HG02798 (cell line): Measurements from ENCODE around the gene PRRG2.
"Not testable (repeated sequence)": the region's sequence is repeated elsewhere in the genome, so short reads cannot be mapped to it uniquely, and the experiment has no call there.

Experiments
- ATAC-seq: cut with Tn5 transposase; IDR thresholded peaks from one replicate; pipeline ENCODE4 v1.9.1; 2021; ENCODE audit warnings: mild to moderate bottlenecking; ENCODE audit not compliant: unreplicated experiment, poor library complexity

PRRG2 gene

DNA sequence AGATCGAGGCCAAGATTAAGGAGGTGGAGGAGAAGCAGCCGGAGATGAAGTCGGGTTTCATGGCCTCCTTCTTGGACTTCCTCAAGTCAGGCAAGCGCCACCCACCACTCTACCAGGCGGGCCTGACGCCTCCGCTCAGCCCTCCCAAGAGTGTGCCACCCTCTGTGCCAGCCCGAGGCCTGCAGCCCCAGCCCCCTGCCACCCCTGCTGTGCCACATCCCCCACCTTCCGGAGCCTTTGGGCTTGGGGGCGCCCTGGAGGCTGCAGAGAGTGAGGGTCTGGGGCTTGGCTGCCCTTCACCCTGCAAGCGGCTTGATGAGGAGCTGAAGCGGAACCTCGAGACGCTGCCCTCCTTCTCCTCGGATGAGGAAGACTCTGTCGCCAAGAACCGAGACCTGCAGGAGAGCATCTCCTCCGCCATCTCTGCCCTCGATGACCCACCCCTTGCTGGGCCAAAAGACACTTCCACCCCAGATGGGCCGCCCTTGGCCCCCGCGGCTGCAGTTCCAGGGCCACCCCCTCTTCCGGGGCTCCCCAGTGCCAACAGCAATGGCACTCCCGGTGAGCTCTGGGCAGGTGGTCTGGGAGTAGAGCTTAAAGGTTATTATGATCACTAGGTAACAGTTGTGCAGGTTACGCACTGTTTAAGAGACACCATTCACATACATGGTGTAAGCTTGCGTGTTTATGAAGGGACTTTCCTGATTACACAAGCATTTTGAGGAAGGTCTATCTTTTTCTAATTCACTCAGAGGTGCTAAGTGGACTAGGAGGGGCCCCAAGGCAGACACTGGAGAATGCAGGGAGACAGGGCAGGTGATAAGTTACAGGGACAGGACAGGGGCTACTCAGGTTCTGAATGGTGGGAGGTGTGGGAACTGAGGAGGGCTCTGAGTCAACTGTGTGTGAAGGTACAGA, 18.5 kb downstream of the PRRG2 start:
- no peak for ATAC-seq

DNA sequence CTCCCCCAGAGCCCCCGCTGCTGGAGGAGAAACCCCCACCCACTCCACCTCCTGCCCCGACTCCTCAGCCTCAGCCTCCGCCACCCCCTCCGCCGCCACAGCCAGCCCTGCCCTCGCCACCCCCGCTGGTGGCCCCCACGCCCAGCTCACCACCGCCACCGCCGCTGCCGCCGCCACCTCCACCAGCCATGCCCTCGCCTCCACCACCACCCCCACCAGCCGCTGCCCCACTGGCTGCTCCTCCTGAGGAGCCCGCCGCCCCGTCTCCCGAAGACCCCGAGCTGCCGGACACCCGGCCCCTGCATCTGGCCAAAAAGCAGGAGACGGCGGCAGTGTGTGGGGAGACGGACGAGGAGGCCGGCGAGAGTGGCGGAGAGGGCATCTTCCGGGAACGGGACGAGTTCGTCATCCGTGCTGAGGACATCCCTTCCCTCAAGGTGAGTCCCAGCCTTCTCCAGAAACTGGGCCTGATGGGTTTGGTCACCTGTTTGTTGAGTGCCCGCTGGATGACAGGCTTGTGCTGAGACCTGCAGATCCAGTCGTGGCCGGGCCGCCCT, 20.4 kb downstream of the PRRG2 start:
- ATAC-seq, result no peak

DNA sequence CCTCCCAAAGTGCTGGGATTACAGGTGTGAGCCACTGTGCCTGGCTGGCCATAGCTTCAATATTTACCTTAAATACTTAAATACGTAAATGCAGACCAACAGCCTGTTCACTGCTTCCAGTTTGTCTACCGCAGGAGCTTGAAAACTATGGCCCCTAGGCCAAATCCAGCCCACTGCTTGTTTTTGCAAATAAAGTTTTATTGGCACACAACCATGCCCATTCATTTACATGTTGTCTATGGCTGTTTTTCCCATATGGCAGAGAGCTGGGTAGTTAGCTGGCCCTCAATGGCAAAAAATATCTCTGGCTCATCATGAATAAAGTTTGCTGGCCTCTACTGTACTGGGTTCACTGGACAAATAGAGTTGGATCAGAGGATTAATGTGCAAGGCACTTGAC, 21.7 kb downstream of the PRRG2 start:
- no peak for ATAC-seq

DNA sequence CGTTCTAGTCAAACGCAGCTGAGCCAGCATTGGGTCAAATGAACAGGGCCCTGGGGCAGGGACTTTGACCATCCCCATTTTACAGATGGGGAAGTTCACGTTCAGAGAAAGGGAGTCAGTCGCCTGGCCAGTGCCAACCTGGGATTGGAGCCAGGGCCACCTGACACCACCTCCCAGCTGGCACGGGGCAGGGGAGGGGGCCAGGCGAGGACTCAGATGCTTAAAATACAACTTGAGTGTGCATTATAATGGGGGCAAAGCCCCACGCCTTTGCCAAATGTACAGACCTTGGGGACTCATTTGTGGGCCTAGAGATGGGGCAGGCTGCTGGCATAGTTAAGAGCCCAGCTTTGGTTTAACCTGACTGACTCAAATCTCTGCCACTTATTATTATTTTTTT, 24.5 kb downstream of the PRRG2 start:
- ATAC-seq, result no peak

DNA sequence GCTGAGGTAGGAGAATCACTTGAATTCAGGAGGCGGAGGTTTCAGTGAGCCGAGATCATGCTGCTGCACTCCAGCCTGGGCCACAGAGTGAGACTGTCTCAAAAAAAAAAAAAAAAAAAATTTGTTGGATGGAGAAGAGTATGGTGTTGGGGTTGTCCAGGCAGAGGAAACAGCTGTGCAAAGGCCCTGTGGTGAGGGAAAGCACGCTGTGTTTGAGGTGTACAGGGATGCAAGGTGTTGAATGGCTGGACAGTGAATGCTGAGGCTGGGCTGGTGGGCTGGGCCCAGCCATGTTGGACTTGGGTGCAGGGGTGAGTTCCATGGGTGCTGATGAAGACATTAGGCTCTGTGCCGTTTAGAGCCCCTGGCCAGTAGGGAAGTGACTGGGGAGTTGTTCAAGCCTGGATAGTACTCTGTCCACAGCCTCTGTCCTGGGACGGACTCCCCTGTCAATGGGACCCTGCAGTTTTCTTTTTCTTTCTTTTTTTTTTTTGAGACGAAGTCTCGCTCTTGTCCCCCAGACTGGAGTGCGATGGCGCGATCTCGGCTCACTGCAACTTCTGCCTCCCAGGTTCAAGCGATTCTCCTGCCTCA, 28.5 kb downstream of the PRRG2 start:
- ATAC-seq, result no peak

DNA sequence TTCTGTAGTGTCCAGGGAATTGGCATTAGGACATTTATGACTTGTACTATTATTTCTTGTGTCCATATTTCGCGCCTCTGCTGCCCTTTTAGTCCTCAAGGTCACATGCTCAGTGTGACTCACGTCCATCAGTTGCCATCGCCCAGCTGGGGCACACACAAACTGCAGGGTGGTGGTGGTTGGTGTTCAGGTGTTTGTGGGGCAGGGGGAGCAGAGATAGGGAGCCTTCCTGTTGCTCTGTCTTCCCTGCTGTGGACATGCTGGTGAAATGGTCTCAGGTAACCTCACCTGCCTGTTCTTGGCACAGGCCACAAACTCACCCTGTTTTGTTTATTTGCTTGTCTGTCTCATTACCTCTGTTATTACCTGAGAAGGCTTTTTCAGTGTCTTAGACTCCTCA, 32.3 kb downstream of the PRRG2 start:
- ATAC-seq, result no peak

DNA sequence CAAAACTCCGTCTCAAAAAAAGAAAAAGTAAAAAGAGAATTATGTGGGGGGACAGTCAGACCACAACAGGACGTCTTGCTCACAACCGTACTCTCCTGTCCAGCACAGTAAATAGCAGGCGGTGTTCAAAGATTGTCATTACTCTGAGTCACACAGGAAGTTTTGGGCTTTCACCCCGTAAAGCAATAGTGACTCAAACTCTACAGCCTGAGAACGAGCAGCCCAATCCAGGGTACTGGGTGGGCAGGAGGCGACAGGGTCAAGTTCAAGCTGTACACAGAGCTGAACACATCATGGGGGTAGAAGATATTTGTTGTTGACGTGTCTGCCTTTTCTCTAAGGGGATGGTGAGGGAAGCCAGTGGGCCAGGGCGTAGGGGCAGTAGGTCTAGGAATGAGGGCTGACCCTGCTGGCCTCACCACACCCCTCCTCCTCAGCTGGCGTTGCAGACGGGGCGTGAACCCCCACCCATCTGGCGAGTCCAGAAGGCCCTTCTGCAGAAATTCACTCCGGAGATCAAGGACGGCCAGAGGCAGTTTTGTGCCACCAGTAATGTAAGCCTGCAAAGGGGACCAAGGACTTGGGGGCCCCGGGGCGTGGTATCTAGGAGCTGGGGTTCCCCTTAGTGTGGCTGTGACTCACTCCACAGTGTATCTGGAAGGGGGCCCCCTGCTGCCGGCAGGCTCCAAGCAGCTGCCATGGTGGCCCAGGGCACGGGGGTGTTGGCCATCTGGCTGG, 33.1 kb downstream of the PRRG2 start:
- no peak for ATAC-seq

DNA sequence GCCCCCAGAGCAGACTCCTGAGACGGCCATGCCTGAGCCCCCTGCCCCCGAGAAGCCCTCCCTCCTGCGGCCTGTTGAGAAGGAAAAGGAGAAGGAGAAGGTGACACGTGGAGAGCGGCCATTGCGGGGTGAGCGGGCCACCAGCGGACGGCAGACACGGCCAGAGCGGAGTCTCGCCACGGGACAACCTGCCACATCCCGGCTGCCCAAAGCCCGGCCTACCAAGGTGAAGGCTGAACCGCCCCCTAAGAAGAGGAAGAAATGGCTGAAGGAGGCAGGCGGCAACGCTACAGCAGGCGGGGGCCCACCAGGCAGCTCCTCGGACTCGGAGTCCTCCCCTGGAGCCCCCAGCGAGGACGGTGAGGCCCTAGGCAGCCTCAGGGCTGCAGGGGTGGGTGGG, 34.7 kb downstream of the PRRG2 start:
- no peak for ATAC-seq

DNA sequence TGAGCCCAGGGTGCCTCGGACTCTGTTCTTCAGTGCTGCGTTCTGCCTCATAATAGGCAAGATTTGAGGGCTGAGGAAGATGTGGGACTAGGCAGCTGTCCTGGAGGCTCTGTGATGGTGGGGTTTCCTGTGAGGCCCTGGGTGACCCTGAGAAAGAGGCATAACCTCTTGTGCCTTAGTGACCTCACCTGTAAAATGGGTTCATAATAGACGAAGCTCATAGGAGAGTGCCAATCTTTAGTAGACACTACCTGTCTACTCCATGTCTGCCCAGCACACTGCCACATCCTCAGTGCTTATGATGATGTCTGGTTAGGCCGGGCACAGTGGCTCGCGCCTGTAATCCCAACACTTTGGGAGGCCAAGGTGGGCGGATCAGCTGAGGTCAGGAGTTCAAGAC, 35.4 kb downstream of the PRRG2 start:
- no peak for ATAC-seq

DNA sequence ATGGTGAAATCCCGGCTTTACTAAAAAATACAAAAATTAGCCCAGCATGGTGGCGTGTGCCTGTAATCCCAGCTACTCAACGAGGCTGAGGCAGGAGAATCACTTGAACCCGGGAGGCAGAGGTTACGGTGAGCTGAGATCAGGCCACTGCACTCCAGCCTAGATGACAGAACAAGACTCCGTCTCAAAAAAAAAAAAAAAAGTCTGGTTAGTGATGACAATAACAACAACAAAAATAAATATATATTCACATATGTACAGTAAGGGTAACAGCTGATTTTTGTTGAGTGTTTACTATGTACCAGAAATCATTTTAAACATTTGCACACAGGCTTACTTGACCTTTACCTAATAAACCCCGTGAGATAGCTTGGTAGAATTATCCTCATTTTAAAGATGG, 35.8 kb downstream of the PRRG2 start:
- no peak for ATAC-seq

DNA sequence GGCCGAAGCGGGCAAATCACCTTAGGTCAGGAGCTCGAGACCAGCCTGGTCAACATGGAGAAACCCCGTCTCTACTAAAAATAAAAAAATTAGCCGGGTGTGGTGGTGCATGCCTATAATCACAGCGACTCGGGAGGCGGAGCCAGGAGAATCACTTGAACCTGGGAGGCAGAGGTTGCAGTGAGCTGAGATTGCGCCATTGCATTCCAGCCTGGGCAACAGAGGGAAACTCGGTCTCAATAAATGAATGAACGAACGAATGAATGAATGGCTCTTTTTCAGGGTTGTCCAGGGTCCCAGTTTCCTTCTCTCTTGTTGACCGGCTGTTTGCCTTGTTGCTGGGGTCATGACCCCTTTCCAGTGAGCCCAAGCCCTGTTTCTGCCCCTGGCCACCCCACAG, 36.7 kb downstream of the PRRG2 start:
- ATAC-seq, result not testable (repeated sequence)

DNA sequence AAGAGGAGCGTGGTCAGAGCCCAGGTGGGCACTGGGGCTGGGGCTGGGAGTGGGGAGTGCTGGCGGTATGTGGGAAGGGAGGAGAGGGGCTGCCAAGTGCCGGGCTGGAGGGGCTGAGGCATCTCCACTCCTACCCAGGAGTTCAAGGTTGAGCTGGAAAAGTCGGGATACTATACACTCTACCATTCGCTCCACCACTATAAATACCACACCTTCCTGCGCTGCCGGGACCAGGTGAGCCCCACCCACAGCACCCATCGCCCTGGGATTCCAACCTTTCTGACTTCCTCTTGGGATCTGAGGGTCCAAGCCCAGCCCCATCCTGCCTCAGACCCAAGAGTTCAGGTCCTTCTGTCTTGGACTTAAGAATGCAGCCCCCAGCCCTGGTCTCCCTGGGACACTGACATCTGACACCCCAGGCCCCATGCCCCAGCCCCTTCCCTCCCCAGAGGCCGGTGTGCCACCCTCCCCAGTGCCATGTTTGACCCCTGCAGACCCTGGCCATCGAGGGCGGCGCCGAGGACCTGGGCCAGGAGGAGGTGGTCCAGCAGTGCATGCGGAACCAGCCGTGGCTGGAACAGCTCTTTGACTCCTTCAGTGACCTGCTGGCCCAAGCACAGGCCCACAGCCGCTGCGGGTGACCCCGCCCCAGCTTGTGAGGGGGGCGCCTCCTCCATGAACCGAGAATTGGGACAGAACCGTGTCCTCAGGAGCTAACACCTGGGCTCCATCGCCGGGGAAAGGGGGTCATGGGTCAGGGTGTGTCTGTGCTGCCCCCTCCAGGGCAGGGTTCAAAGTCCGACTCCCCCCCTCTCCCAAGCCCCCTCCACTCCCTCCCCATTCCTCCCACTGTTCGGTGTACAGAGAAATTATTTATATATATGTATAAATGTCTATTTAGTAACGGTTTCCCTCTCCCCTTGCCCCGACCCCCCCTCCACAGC, 44.1 kb downstream of the PRRG2 start:
- no peak for ATAC-seq

DNA sequence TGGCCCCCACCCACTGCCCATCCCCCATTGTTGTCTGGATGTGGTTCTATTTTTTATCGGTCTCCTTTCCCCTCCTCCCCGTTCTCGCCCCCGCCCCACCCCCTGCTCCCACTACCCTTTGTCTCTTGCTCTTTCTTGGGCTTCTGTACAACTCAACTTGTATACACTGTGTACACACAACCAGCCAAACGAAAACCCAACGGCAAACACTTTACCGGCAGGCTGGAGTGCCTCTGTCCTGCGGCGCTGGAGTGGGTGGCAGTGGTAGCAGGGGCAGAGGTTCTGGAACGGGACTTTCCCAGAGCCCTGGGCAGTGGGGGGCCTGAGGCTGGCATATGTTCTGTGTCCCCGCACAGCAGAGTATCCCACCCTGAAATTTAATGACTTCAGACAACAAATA, 45.1 kb downstream of the PRRG2 start:
- ATAC-seq, result no peak

DNA sequence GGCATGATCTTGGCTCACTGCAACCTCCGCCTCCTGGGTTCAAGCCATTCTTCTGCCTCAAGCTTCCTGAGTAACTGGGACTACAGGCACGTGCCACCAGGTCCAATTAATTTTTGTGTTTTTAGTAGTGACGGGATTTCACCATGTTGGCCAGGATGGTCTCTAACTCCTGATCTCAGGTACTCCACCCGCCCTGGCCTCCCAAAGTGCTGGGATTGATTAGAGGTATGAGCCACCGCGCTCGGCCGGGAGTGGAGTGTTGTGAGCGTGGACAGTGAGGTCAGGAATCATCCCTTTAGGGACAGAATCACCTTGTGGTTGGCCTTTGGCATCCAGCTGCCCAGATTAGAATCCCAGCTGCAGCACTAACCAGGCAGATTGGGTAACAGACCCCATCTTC, 48.5 kb downstream of the PRRG2 start:
- ATAC-seq, result no peak

DNA sequence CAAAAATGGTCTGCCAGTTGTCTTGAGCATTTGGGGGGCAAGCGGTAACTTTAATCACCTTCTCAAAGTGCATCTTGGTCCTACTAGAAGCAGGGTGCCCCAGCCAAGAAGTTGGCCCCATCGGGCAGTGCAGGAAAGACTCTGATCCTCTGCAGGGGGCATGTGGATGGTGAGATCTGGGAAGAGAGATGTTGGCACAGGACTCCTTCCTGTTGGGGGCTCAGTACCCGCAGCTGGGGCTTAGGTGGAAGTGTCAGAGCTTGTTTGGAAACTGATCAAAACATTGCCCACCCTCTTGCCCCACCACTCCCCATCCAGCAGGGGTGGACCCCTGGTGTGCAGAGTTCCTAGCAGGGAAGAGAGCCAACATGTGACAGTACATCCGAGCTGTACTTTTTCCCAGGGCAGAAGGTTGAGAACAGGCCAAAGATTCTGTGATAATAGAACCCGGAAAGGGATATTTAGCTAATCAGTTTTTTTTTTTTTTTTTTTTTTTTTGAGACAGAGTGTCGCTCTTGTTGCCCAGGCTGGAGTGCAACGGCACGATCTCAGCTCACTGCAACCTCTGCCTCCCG, 50.0 kb downstream of the PRRG2 start:
- ATAC-seq, result no peak

DNA sequence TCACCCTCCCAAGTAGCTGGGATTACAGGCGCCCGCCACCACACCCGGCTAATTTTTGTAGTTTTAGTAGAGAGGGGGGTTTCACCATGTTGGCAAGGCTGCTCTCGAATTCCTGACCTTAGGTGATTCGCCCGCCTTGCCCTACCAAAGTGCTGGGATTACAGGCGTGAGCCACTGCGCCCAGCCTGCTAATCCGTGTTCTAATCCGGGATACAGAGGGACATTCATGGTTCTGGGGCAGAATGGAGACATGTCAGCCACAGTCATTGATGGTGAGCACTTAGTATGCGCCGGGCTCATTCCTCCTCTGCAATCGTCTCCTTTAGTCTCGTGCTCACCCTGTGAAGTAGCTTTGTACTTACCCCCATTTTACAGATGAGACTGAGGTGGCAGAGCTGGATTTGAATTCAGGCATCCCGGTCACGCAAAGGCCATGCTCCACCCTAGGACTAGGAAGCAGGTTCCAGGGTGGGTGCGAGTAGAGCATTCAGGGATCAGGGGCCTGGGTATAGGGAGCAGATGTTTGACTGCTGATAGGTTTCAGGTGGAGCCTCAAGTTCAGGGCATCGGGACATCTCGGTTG, 50.6 kb downstream of the PRRG2 start:
- ATAC-seq, result no peak

DNA sequence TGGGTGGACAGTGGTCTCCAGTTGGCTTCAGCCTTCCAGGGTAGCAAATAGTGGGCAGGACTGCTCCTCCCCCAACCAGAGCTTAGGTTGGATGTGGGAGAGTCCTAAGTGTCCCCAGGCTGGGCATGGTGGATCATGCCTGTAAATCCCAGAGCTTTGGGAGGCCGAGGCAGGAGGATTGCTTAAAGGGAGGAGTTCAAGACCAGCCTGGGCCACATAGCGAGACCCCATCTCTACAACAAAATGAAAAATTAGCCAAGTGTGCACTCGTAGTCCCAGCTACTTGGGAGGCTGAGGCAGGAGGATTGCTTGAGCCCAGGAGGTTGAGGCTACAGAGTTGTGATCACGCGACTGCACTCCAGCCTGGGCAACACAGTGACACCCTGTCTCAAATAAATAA, 51.5 kb downstream of the PRRG2 start:
- ATAC-seq, result no peak

DNA sequence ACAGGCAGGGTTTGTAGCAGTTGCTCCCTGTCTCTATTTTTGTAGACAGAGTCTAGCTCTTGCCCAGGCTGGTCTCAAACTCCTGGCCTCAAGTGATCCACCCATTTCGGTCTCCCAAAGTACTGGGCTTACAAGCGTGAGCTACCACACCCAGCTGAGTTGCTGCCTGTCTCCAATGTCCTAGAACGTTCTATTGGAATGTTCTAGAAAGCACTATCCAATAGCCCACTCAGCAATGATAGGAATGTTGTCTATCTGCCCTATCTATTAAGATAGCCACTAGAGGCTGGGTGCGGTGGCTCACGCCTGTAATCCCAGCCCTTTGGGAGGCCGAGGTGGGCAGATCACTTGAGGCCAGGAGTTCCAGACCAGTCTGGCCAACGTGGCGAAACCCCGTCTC, 52.2 kb downstream of the PRRG2 start:
- ATAC-seq, result not testable (repeated sequence)

DNA sequence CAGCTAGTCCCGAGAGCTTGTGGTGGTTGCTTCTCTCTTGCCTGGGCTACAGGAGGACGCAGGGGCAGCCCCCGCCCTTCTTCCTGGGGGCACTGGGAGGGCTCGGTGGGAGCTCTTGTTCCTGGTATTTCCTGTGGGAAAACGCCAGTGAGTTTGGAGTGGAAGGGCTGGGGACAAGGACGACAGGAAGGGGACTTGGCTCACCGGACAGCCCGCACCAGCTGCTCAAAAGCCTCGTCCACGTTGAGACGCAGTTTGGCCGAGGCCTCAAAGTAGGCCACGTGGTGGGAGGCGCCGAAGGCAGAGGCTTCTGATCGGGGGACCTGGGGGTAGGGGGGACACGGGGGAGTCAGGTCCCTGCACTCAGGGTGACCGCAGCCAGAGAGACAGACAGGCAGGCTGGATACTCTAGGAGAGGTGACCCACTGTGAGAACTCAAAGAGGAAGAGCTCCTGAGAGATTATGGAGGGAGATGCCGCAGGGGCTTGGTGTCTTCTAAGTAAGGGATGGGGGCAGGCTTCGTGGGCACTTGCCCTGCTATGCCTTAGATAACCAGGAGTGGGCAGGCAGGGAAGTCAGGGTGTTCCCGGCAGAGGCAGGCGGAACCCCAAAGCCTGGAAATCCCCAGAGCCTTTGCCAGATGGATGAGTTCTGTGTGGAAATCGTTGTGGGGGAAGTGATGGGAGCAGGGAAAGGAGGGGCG, 54.6 kb downstream of the PRRG2 start:
- ATAC-seq, result no peak
